ENCODE results near the gene TBC1D22B. TPM values are rescaled to one million over a fixed set of nuclear protein-coding genes. Genes with fewer than 3 reads are reported as not detected.

TBC1D22B gene
- total and polyA plus RNA-seq, 2 of the 13 experiments (the other 11 are each of a cell fraction or from before 2014, with no cell fraction given): 9.7 to 12.9 TPM

DNA sequence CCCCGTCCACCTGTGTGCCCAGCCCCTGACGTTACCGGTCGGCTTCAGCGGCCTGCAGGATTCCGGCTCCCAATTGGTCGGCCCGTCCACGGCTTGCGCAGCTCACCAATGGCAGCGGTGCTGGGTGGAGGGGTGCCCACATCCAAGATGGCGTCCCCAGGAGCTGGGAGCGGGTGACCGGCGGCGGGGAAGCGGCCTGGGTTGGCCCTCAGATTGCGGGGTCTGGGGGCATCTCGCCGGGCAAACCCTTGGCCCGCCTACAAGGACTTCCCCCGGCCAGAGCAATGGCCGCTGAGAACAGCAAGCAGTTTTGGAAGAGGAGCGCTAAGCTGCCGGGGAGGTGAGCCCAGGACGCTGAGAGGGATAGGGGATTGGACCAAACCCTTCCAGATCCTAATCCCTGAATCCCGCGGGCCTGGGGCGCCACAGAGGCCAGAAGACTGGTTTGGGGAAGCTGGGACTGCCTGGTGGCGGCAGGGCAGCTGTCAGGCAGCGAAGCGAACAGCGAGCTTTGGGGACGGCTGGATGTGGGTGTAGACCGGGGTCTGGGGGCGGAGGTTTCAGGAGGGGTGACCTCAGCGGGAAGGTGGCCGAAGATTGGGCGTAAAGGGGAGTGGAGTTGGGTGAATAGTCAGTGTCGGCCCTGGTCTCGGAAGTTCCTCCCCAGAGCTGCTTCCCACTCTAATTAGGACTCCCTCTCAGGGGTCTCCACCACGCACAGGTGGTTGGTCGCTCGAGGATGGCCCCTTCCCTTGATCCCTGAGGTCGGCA is at the start of gene TBC1D22B, which contains the start of gene TMEM217 (continued):
- TF ChIP-seq IRX3 (CRISPR knock-in tag; IDR thresholded peaks at IDR 0.05; ENCODE audit: borderline replicate concordance, low read depth): peak; percentile 84; the same call in 1 of the 2 replicates
- TF ChIP-seq PHF21A (CRISPR knock-in tag; IDR thresholded peaks at IDR 0.05): peak; percentile 77
- TF ChIP-seq, protein P1, sequence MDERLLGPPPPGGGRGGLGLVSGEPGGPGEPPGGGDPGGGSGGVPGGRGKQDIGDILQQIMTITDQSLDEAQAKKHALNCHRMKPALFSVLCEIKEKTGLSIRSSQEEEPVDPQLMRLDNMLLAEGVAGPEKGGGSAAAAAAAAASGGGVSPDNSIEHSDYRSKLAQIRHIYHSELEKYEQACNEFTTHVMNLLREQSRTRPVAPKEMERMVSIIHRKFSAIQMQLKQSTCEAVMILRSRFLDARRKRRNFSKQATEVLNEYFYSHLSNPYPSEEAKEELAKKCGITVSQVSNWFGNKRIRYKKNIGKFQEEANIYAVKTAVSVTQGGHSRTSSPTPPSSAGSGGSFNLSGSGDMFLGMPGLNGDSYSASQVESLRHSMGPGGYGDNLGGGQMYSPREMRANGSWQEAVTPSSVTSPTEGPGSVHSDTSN (CRISPR knock-in tag; IDR thresholded peaks at IDR 0.05): no peak
- TF ChIP-seq, protein P2, sequence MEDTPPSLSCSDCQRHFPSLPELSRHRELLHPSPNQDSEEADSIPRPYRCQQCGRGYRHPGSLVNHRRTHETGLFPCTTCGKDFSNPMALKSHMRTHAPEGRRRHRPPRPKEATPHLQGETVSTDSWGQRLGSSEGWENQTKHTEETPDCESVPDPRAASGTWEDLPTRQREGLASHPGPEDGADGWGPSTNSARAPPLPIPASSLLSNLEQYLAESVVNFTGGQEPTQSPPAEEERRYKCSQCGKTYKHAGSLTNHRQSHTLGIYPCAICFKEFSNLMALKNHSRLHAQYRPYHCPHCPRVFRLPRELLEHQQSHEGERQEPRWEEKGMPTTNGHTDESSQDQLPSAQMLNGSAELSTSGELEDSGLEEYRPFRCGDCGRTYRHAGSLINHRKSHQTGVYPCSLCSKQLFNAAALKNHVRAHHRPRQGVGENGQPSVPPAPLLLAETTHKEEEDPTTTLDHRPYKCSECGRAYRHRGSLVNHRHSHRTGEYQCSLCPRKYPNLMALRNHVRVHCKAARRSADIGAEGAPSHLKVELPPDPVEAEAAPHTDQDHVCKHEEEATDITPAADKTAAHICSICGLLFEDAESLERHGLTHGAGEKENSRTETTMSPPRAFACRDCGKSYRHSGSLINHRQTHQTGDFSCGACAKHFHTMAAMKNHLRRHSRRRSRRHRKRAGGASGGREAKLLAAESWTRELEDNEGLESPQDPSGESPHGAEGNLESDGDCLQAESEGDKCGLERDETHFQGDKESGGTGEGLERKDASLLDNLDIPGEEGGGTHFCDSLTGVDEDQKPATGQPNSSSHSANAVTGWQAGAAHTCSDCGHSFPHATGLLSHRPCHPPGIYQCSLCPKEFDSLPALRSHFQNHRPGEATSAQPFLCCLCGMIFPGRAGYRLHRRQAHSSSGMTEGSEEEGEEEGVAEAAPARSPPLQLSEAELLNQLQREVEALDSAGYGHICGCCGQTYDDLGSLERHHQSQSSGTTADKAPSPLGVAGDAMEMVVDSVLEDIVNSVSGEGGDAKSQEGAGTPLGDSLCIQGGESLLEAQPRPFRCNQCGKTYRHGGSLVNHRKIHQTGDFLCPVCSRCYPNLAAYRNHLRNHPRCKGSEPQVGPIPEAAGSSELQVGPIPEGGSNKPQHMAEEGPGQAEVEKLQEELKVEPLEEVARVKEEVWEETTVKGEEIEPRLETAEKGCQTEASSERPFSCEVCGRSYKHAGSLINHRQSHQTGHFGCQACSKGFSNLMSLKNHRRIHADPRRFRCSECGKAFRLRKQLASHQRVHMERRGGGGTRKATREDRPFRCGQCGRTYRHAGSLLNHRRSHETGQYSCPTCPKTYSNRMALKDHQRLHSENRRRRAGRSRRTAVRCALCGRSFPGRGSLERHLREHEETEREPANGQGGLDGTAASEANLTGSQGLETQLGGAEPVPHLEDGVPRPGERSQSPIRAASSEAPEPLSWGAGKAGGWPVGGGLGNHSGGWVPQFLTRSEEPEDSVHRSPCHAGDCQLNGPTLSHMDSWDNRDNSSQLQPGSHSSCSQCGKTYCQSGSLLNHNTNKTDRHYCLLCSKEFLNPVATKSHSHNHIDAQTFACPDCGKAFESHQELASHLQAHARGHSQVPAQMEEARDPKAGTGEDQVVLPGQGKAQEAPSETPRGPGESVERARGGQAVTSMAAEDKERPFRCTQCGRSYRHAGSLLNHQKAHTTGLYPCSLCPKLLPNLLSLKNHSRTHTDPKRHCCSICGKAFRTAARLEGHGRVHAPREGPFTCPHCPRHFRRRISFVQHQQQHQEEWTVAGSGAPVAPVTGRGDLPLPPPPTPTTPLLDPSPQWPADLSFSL (CRISPR knock-in tag; IDR thresholded peaks at IDR 0.05): no peak
- TF ChIP-seq ATRX (CRISPR knock-in tag; IDR thresholded peaks at IDR 0.05; ENCODE audit: borderline replicate concordance): no peak
- TF ChIP-seq ZNF75D (CRISPR knock-in tag; IDR thresholded peaks at IDR 0.05; ENCODE audit: borderline replicate concordance): no peak
- no peak for TF ChIP-seq NR2F6 (IDR thresholded peaks at IDR 0.05)
- 0 out of 2 replicates have a peak, but pooled peaks have one; percentile 14 for TF ChIP-seq NR2F6 (CRISPR knock-in tag; IDR thresholded peaks at IDR 0.05)
- 0 out of 2 replicates have a peak, but pooled peaks have one; percentile 77 for TF ChIP-seq NAIF1 (CRISPR knock-in tag; IDR thresholded peaks at IDR 0.05; ENCODE audit: borderline replicate concordance)
- TF ChIP-seq, protein P3, sequence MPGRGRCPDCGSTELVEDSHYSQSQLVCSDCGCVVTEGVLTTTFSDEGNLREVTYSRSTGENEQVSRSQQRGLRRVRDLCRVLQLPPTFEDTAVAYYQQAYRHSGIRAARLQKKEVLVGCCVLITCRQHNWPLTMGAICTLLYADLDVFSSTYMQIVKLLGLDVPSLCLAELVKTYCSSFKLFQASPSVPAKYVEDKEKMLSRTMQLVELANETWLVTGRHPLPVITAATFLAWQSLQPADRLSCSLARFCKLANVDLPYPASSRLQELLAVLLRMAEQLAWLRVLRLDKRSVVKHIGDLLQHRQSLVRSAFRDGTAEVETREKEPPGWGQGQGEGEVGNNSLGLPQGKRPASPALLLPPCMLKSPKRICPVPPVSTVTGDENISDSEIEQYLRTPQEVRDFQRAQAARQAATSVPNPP (CRISPR knock-in tag; IDR thresholded peaks at IDR 0.05): 0 out of 2 replicates have a peak, but pooled peaks have one; percentile 36
- TF ChIP-seq ARNTL (CRISPR knock-in tag; IDR thresholded peaks at IDR 0.05): peak; percentile 42; the same call in 1 of the 2 replicates
- no peak for TF ChIP-seq HNRNPUL1 (IDR thresholded peaks at IDR 0.05; ENCODE audit: low read depth, low read length)
- TF ChIP-seq, protein P4, sequence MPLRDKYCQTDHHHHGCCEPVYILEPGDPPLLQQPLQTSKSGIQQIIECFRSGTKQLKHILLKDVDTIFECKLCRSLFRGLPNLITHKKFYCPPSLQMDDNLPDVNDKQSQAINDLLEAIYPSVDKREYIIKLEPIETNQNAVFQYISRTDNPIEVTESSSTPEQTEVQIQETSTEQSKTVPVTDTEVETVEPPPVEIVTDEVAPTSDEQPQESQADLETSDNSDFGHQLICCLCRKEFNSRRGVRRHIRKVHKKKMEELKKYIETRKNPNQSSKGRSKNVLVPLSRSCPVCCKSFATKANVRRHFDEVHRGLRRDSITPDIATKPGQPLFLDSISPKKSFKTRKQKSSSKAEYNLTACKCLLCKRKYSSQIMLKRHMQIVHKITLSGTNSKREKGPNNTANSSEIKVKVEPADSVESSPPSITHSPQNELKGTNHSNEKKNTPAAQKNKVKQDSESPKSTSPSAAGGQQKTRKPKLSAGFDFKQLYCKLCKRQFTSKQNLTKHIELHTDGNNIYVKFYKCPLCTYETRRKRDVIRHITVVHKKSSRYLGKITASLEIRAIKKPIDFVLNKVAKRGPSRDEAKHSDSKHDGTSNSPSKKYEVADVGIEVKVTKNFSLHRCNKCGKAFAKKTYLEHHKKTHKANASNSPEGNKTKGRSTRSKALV (CRISPR knock-in tag; IDR thresholded peaks at IDR 0.05): 0 out of 2 replicates have a peak, but pooled peaks have one; percentile 27
- no peak for TF ChIP-seq RAD51 (IDR thresholded peaks at IDR 0.05; ENCODE audit: borderline replicate concordance)
- TF ChIP-seq, protein P5, sequence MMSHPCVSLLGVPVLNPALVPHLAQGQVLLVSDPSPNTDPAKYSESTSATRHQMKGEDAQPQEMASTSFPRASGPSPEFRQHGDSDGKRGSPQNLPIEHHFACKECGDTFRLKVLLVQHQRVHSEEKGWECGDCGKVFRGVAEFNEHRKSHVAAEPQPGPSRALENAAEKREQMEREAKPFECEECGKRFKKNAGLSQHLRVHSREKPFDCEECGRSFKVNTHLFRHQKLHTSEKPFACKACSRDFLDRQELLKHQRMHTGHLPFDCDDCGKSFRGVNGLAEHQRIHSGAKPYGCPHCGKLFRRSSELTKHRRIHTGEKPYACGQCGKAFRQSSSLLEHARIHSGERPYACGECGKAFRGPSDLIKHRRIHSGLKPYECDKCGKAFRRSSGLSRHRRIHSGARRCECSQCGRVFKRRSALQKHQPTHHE (CRISPR knock-in tag; IDR thresholded peaks at IDR 0.05; ENCODE audit: borderline replicate concordance): no peak
- no peak for TF ChIP-seq ZNF180 (CRISPR knock-in tag; IDR thresholded peaks at IDR 0.05; ENCODE audit: borderline replicate concordance, low read depth)

All from HepG2 (cell line).